ENCODE measurements around the gene LIX1. TPM values are rescaled to one million over a fixed set of nuclear protein-coding genes. Genes with fewer than 3 reads are reported as not detected.
A peak's percentile ranks its signal among the peaks of the same experiment; 100 is the strongest.
"Not testable (repeated sequence)": the region's sequence is repeated elsewhere in the genome, so short reads cannot be mapped to it uniquely, and the experiment has no call there.

Gene LIX1
- total and polyA plus RNA-seq, 2 of the 13 experiments (the other 11 are each of a cell fraction or from before 2014, with no cell fraction given), result not detected

DNA sequence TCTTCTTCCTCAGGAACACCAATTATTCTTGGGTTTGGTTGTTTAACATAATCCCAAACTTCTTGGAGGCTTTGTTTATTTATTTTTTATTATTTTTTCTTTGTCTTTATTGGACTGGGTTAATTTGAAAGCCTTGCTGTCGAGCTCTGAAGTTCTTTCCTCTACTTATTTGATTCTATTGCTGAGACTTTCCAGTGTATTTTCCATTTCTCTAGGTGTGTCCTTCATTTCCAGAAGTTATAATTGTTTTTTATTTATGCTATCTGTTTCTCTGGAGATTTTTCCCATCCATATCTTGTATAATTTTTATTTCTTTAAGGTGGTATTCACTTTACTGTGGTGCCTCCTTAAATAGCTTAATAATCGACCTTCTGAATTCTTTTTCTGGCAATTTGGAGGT is 49.5 kb upstream of the LIX1 start:
- CTCF ChIA-PET (ENCODE audit: low intra/inter-chr PET ratio, low total read pairs), result no interaction called here
- POLR2A ChIA-PET, result no interaction called here
- H3K27me3 ChIP-seq (ENCODE audit: control insufficient read depth in 1 of 2, insufficient read depth in 2 of 2, low read length in 2 of 2), result no peaks in the 10 kb centered on the region
- H4K20me1 ChIP-seq (ENCODE audit: insufficient read depth, low read length), result no peaks in the 10 kb centered on the region
- H3K9me3 ChIP-seq (ENCODE audit: low read length), result no peaks in the 10 kb centered on the region
- H3K79me2 ChIP-seq (ENCODE audit: insufficient read depth, low read length), result no peaks in the 10 kb centered on the region
- H2AFZ ChIP-seq (ENCODE audit: low read length), result no peak overlapping the region
- H3K27ac ChIP-seq (ENCODE audit: extremely low read length, insufficient read depth, low read length), result no peak overlapping the region
- in situ Hi-C loops (cut with HindIII; ENCODE audit: extremely low pct_ligation_motif_present, low pct_unique_long_range_greater_than_20kb), result no loop called here
- BruUV-seq (replicated peaks), result no TSS peak
- TF ChIP-seq ZNF160 (CRISPR knock-in tag; IDR thresholded peaks at IDR 0.05) (peak; percentile 70; the same call in 1 of the 2 replicates), ZFAT (CRISPR knock-in tag; conservative IDR thresholded peaks at IDR 0.05) (no peak)
- H3K4me1 ChIP-seq (ENCODE audit: insufficient read depth, low read length), result no peaks in the 10 kb centered on the region
- WGBS (ENCODE audit: low lambda C conversion rate), result 33% methylated on average over 2 of the region's 2 CpGs
- no peak for DNase-seq (ENCODE audit: low spot score)
- intact Hi-C loops (cut with micrococcal nuclease; ENCODE audit: unreplicated experiment), result no loop called here
- H3K36me3 ChIP-seq (replicated peaks in 1 of 2; ENCODE audit: control insufficient read depth in 1 of 2, insufficient read depth in 2 of 2, low read length in 2 of 2), result no peaks in the 10 kb centered on the region
- no peak overlapping the region for H3K9ac ChIP-seq (ENCODE audit: insufficient read depth, low read depth, low read length)
- no peak overlapping the region for H3K4me2 ChIP-seq (ENCODE audit: low read depth, low read length)
- ATAC-seq, result no peak
- H3K4me3 ChIP-seq (replicated peaks in 1 of 3; ENCODE audit: insufficient read depth in 1 of 3, low read depth in 2 of 3, low read length in 3 of 3), result no peak overlapping the region
- FAIRE-seq, result no peak

DNA sequence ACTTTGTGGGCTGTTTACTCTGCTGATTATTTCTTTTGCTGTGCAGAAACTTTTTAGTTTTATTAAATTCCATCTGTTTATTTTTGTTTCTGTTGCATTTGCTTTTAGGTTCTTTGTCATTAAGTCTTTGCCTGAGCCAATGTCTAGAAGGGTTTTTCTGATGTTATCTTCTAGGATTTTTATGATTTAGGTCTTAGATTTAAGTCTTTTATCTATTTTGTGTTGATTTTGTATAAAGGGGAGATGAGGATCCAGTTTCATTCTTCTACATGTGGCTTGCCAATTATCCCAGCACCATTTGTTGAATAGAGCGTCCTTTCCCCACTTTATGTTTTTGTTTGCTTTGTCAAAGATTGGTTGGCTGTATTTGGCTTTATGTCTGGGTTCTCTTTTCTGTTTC is 47.1 kb upstream of the LIX1 start:
- 90% methylated on average over 1 of the region's 1 CpG for WGBS (ENCODE audit: low lambda C conversion rate)
- H3K4me3 ChIP-seq (replicated peaks in 1 of 3; ENCODE audit: insufficient read depth in 1 of 3, low read depth in 2 of 3, low read length in 3 of 3); H3K27me3 ChIP-seq (ENCODE audit: control insufficient read depth in 1 of 2, insufficient read depth in 2 of 2, low read length in 2 of 2); in situ Hi-C loops (cut with HindIII; ENCODE audit: extremely low pct_ligation_motif_present, low pct_unique_long_range_greater_than_20kb); H2AFZ ChIP-seq (ENCODE audit: low read length); FAIRE-seq; DNase-seq (ENCODE audit: low spot score); CTCF ChIA-PET (ENCODE audit: low intra/inter-chr PET ratio, low total read pairs); POLR2A ChIA-PET; H4K20me1 ChIP-seq (ENCODE audit: insufficient read depth, low read length); H3K9ac ChIP-seq (ENCODE audit: insufficient read depth, low read depth, low read length); H3K27ac ChIP-seq (ENCODE audit: extremely low read length, insufficient read depth, low read length); intact Hi-C loops (cut with micrococcal nuclease; ENCODE audit: unreplicated experiment); H3K4me2 ChIP-seq (ENCODE audit: low read depth, low read length); ATAC-seq; H3K36me3 ChIP-seq (replicated peaks in 1 of 2; ENCODE audit: control insufficient read depth in 1 of 2, insufficient read depth in 2 of 2, low read length in 2 of 2); H3K9me3 ChIP-seq (ENCODE audit: low read length); H3K79me2 ChIP-seq (ENCODE audit: insufficient read depth, low read length); BruUV-seq (replicated peaks): not testable (repeated sequence)
- H3K4me1 ChIP-seq (ENCODE audit: insufficient read depth, low read length), result peaks cover 14% of the 10 kb centered on the region

DNA sequence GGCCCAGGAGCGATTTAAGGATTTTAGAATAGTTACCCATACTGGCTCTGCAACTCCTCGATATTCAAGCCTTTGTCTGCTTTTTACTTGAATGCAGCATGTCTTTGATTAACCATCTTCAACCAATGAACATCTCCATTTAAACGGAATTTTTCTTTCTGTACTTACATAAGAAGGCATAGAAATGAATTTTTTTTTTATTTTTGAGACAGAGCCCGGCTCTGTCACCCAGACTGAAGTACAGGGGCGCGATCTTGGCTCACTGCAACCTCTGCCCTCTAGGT is 41.5 kb upstream of the LIX1 start:
- Histone ChIP-seq H3K36me3 (replicated peaks in 1 of 2; ENCODE audit: control insufficient read depth in 1 of 2, insufficient read depth in 2 of 2, low read length in 2 of 2) (peaks cover 0 to 9% of the 10 kb centered on the region in 2 experiments; a peak in 2 of 5 replicates), H3K4me1 (ENCODE audit: insufficient read depth, low read length) (peaks cover 42% of the 10 kb centered on the region), H3K9ac (ENCODE audit: insufficient read depth, low read depth, low read length) (peak overlapping the region; percentile 94), H3K79me2 (ENCODE audit: insufficient read depth, low read length) (peaks cover 28% of the 10 kb centered on the region), H2AFZ (ENCODE audit: low read length) (peak overlapping the region; percentile 98), H3K4me3 (replicated peaks in 1 of 3; ENCODE audit: insufficient read depth in 1 of 3, low read depth in 2 of 3, low read length in 3 of 3) (peak overlapping the region in 1 of 3 experiments; percentile 89; a peak in 3 of 6 replicates), H4K20me1 (ENCODE audit: insufficient read depth, low read length) (0 out of 2 replicates have a peak, but pooled peaks cover 7% of the 10 kb centered on the region), H3K27ac (ENCODE audit: extremely low read length, insufficient read depth, low read length) (peak overlapping the region; percentile 97), H3K9me3 (ENCODE audit: low read length) (no peaks in the 10 kb centered on the region), H3K4me2 (ENCODE audit: low read depth, low read length) (peak overlapping the region; percentile 88), H3K27me3 (ENCODE audit: control insufficient read depth in 1 of 2, insufficient read depth in 2 of 2, low read length in 2 of 2) (no peaks in the 10 kb centered on the region; a peak in 1 of 5 replicates)
- BruUV-seq (replicated peaks), result TSS peak; percentile 83
- ChIA-PET POLR2A (interaction anchor here (0.8 to 2.0 kb wide), 6 partner anchors 9 to 482 kb away, joined by 3 to 10 read pairs (median 3); partner anchors contain the start of genes ERAP1 and LNPEP), CTCF (ENCODE audit: low intra/inter-chr PET ratio, low total read pairs) (no interaction called here)
- intact Hi-C loops (cut with micrococcal nuclease; ENCODE audit: unreplicated experiment) (loop anchor here (2.0 to 5.0 kb wide), 2 partner anchors 377 to 1589 kb away; partner anchors contain the start of genes ERAP1 and RGMB), in situ Hi-C loops (cut with HindIII; ENCODE audit: extremely low pct_ligation_motif_present, low pct_unique_long_range_greater_than_20kb) (no loop called here)
- WGBS (ENCODE audit: low lambda C conversion rate), result 47% methylated on average over 5 of the region's 6 CpGs
- no peak for FAIRE-seq
- ATAC-seq, result no peak
- DNase-seq (ENCODE audit: low spot score), result no peak
- no peak for TF ChIP-seq ZNF678 (CRISPR knock-in tag; IDR thresholded peaks at IDR 0.05)
- TF ChIP-seq NFIB (CRISPR knock-in tag; IDR thresholded peaks at IDR 0.05; ENCODE audit: borderline replicate concordance), result no peak
- no peak for TF ChIP-seq ZNF230 (CRISPR knock-in tag; IDR thresholded peaks at IDR 0.05)
- TF ChIP-seq, protein P1, sequence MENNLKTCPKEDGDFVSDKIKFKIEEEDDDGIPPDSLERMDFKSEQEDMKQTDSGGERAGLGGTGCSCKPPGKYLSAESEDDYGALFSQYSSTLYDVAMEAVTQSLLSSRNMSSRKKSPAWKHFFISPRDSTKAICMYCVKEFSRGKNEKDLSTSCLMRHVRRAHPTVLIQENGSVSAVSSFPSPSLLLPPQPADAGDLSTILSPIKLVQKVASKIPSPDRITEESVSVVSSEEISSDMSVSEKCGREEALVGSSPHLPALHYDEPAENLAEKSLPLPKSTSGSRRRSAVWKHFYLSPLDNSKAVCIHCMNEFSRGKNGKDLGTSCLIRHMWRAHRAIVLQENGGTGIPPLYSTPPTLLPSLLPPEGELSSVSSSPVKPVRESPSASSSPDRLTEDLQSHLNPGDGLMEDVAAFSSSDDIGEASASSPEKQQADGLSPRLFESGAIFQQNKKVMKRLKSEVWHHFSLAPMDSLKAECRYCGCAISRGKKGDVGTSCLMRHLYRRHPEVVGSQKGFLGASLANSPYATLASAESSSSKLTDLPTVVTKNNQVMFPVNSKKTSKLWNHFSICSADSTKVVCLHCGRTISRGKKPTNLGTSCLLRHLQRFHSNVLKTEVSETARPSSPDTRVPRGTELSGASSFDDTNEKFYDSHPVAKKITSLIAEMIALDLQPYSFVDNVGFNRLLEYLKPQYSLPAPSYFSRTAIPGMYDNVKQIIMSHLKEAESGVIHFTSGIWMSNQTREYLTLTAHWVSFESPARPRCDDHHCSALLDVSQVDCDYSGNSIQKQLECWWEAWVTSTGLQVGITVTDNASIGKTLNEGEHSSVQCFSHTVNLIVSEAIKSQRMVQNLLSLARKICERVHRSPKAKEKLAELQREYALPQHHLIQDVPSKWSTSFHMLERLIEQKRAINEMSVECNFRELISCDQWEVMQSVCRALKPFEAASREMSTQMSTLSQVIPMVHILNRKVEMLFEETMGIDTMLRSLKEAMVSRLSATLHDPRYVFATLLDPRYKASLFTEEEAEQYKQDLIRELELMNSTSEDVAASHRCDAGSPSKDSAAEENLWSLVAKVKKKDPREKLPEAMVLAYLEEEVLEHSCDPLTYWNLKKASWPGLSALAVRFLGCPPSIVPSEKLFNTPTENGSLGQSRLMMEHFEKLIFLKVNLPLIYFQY (CRISPR knock-in tag; IDR thresholded peaks at IDR 0.05; ENCODE audit: borderline replicate concordance), result no peak
- no peak for TF ChIP-seq ZNF484 (CRISPR knock-in tag; IDR thresholded peaks at IDR 0.05; ENCODE audit: borderline replicate concordance, low read depth)
